GM13976 (cell line): ENCODE results near the gene STS.
A peak's percentile ranks its signal among the peaks of the same experiment; 100 is the strongest.

Source experiments
- DNase-seq: peaks from one replicate; pipeline ENCODE4 v3.0.0; 2012; ENCODE audit warnings: low spot score
- CTCF ChIP-seq: IDR thresholded peaks from 2 replicates; pipeline ENCODE4 v1.5.1; 2012; ENCODE audit warnings: borderline replicate concordance, mild to moderate bottlenecking; ENCODE audit not compliant: insufficient read depth; ENCODE audit errors: extremely low read depth, missing control alignments, control extremely low read depth
- in situ Hi-C: fragments of 300-500 bp; cut with MboI; formaldehyde crosslinking; loops from one replicate; pipeline ENCODE4 v1.12.0; 2022; ENCODE audit warnings: low sequenced_read_pairs, mixed read lengths, inconsistent platforms; ENCODE audit not compliant: unreplicated experiment

The STS gene

DNA sequence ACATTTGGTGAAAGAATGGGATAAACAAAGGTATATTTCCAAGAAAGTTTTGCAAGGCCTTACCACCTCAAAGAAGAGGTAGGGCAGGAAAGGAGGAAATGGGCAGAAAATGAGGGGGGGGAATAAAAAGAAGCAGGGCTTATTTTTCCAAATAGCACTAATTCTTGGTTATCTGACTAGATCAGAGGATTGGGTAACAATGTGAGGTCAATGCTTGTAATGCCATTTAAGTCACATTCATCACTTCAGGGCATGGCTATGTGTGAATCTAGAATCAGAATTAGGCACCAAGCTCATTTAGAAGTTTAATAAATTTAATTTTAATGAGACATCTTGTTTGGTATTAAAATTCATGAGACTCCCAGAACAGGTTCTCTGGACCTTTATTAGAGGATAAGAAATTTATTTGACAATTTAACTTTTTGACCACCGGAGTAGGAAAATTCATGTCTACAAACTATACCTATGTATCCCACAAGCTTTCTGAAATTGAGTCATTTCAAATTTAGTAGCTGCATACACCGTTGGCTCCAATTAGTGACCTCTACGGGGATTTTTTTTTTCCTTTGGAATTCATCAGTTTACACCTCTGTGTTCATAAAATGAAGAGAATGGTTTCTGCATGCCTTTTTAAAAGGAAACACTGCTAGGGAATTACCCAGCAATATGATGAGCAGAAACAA is 1.4 kb upstream of the STS start:
- no peak for DNase-seq
- TF ChIP-seq CTCF: no peak
- in situ Hi-C loops: no loop called here

- no peak for TF ChIP-seq CTCF
- in situ Hi-C loops: no loop called here
- DNase-seq: peak; percentile 29
Measured at GRCh38 chrX:7146703-7147412, 654 bp upstream of the STS start.

- peak; percentile 94 for DNase-seq
- TF ChIP-seq CTCF: peak; percentile 38
Measured at GRCh38 chrX:7147978-7148854, 704 bp downstream of the STS start, which contains the start of gene PUDP. PUDP (minus strand) TSS chrX:7148153; CDS start chrX:7148113, 40 bp downstream.

DNA sequence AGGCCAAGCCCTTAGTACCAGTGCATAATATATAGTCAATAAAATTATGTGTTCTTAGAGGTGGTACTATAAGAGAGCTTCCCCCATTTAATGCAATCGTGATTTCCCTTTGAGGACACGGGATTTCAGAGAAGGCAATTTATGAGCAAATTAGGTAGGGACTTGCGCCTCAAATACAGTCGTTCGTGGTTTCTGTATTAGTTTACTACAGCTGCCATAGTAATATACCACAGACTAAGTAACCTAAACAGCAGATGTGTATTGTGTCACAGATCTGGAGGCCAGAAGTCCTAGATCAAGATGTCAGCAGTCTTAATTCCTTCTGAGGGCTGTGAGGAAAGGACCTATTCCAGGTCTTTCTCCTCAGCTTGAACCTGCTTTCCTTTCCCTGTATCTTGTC is 1.9 kb downstream of the STS start:
- DNase-seq: peak; percentile 32
- TF ChIP-seq CTCF: no peak
- in situ Hi-C loops: no loop called here

More at GRCh38 chrX:7147978-7148854, 704 bp downstream of the STS start, which contains the start of gene PUDP:
- in situ Hi-C loops: no loop called here

GRCh38 chrX:7153231-7153630 is 5.7 kb downstream of the STS start:
- in situ Hi-C loops: loop anchor here (25.0 kb wide), 1 partner anchor 434 kb away; no protein-coding TSS in a partner anchor
- no peak for DNase-seq

More at GRCh38 chrX:7153231-7153630, 5.7 kb downstream of the STS start:
- TF ChIP-seq CTCF: no peak
